Transverse colon (tissue), 3 donors: ENCODE measurements around the gene ARL5A.

Experiments used
- CTCF ChIP-seq, 5 experiments: fragments of 200-600 bp in 3 of 5; fragments of 450-650 bp in 2 of 5; sonication (generic) in 3 of 5; IDR thresholded peaks; 1 replicate in 2 of 5; 2 replicates in 3 of 5; pipeline ENCODE4 v1.5.1; 2016 to 2017; ENCODE audit warnings: antibody characterized with exemption in 5 of 5, inconsistent platforms in 3 of 5, mild to moderate bottlenecking in 2 of 5, moderate library complexity in 1 of 5
- EP300 ChIP-seq: sonication (generic); formaldehyde crosslinking; IDR thresholded peaks from one replicate; pipeline ENCODE4 v1.6.1; 2017; ENCODE audit warnings: antibody characterized with exemption, low read depth
- POLR2A ChIP-seq: fragments of 450-650 bp; IDR thresholded peaks from one replicate; pipeline ENCODE4 v1.6.1; 2016; ENCODE audit warnings: antibody characterized with exemption, mild to moderate bottlenecking, moderate library complexity

GRCh38 chr2:151802315-151802714, 25.9 kb downstream of the ARL5A start:
- no peak for TF ChIP-seq POLR2A
- TF ChIP-seq CTCF (IDR thresholded peaks at IDR 0.05) = no peak
- no peak for TF ChIP-seq EP300
